ENCODE results near the gene COL11A2. TPM values are rescaled to one million over a fixed set of nuclear protein-coding genes. Genes with fewer than 3 reads are reported as not detected.

The COL11A2 gene
- total RNA-seq, 1 donor from 2014 or later, result 0.59 TPM

GRCh38 chr6:33206864-33207551 is 14.7 kb upstream of the COL11A2 start:
- intact Hi-C loops (cut with micrococcal nuclease), result loop anchor here (5.0 kb wide), 1 partner anchor 205 kb away; the partner anchor contains the start of gene PHF1

GRCh38 chr6:33206027-33206863 is 14.0 kb upstream of the COL11A2 start:
- intact Hi-C loops (cut with micrococcal nuclease), result loop anchor here (5.0 kb wide), 1 partner anchor 206 kb away; the partner anchor contains the start of gene PHF1

DNA sequence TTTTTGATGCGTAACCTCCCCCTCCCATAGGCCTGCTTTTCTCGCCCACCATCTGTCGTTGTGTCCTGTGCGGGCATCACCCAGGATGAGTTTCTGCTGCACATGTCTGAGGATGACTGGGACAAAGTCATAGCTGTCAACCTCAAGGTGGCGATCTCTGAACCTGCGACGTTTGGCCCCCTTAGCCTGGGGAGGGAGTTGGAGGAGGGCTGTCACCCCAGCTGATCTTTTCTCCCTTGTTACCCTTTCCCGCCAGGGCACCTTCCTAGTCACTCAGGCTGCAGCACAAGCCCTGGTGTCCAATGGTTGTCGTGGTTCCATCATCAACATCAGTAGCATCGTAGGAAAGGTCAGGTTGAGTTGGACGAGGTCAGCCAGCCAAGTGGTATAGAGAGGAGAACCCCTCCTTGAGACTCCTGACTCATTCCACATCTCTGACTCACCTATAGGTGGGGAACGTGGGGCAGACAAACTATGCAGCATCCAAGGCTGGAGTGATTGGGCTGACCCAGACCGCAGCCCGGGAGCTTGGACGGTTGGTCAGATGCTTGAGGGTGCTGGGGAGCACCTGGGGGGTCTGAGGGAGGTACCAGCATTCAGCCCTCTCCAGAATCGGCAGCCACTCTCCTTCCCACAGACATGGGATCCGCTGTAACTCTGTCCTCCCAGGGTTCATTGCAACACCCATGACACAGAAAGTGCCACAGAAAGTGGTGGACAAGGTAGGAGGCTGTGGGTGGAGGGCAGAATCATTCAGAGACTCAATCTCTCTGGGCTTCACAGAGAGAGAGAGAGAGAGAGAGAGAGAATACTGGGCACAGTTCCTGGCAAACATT is 13.1 kb upstream of the COL11A2 start:
- intact Hi-C loops (cut with micrococcal nuclease), result loop anchor here (5.0 kb wide), 1 partner anchor 207 kb away; the partner anchor contains the start of gene PHF1

GRCh38 chr6:33204415-33205190 is 12.3 kb upstream of the COL11A2 start, which contains the start of gene HSD17B8:
Gene HSD17B8, plus strand, starts transcription at chr6:33204655. Its CDS starts 14 bp downstream, at chr6:33204669.
- intact Hi-C loops (cut with micrococcal nuclease), result loop anchor here (5.0 kb wide), 2 partner anchors 108 to 208 kb away; partner anchors contain the start of genes PHF1 and TAPBP

DNA sequence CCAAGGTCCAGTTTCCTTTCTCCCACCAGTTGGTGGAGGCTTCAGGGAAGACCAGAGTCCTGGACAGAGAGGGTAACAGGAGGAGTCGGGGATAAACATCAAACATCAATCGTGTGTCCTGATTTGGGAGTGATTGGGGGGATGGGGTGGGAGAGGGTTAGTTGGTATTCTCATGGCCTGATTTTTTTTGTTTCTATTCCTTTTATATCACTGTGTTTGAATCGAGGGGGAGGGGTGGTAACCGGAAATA is 11.8 kb upstream of the COL11A2 start:
- intact Hi-C loops (cut with micrococcal nuclease), result loop anchor here (5.0 kb wide), 1 partner anchor 108 kb away; the partner anchor contains the start of gene TAPBP

GRCh38 chr6:33203443-33204164 is 11.3 kb upstream of the COL11A2 start:
- intact Hi-C loops (cut with micrococcal nuclease), result loop anchor here (5.0 kb wide), 1 partner anchor 109 kb away; the partner anchor contains the start of gene TAPBP

GRCh38 chr6:33202799-33203198 is 10.5 kb upstream of the COL11A2 start:
- intact Hi-C loops (cut with micrococcal nuclease), result loop anchor here (5.0 kb wide), 1 partner anchor 110 kb away; the partner anchor contains the start of gene TAPBP

GRCh38 chr6:33201935-33202334 is 9.7 kb upstream of the COL11A2 start:
- intact Hi-C loops (cut with micrococcal nuclease), result loop anchor here (2.0 to 5.0 kb wide), 2 partner anchors 110 to 349 kb away; partner anchors contain the start of genes TAP1 and TAPBP

DNA sequence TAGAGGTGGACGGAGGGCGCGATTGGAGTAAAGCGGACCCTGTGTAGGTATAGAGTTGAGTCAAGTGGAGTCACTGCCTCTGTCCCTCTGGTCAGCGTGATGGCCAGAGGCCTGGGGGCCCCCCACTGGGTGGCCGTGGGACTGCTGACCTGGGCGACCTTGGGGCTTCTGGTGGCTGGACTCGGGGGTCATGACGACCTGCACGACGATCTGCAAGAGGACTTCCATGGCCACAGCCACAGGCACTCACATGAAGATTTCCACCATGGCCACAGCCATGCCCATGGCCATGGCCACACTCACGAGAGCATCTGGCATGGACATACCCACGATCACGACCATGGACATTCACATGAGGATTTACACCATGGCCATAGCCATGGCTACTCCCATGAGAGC is 8.9 kb upstream of the COL11A2 start:
- intact Hi-C loops (cut with micrococcal nuclease), result loop anchor here (2.0 to 5.0 kb wide), 2 partner anchors 111 to 348 kb away; partner anchors contain the start of genes TAP1 and TAPBP

GRCh38 chr6:33200219-33201146 is 8.2 kb upstream of the COL11A2 start, which contains the start of the genes RXRB and SLC39A7:
Gene RXRB, minus strand, starts transcription at chr6:33200665. Its CDS starts 189 bp downstream, at chr6:33200476.
Gene SLC39A7, plus strand, starts transcription at chr6:33200867. Its CDS starts 379 bp downstream, at chr6:33201246.
- intact Hi-C loops (cut with micrococcal nuclease), result loop anchor here (1.0 to 5.0 kb wide), 7 partner anchors 8 to 348 kb away; partner anchors contain the start of genes BRD2, RING1, TAP1 and TAPBP

GRCh38 chr6:33199687-33200218 is 7.5 kb upstream of the COL11A2 start:
- intact Hi-C loops (cut with micrococcal nuclease), result loop anchor here (1.0 to 5.0 kb wide), 8 partner anchors 9 to 347 kb away; partner anchors contain the start of genes BRD2, RING1, TAP1 and TAPBP

DNA sequence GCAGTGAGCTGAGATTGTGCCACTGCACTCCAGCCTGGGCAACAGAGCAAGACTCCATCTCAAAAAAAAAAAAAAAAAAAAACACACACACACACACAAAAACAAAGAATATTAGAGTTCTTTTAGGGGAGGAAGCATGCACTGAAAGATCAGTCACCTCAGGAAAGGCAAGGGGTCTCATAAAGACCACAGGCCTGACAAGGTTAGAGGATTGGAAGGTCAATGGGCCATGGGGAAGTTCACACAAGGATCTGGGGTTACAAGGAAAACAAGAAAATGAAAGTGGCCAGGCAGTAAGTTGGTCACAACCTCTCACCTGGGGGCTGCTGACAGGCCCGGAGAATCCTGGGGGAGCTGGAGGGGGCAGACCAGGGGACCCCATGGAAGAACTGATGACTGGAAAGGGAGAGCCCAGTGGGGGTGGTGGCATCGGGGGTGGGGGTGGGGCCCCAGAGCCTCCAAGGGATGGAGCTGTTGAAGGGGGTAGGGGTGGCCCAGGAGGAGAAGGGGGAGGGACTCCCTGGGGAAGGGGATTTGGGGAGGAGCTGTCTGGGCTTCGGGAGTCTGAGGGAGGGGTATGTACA is 6.7 kb upstream of the COL11A2 start:
- intact Hi-C loops (cut with micrococcal nuclease), result loop anchor here (5.0 kb wide), 1 partner anchor 77 kb away; no protein-coding TSS in a partner anchor

DNA sequence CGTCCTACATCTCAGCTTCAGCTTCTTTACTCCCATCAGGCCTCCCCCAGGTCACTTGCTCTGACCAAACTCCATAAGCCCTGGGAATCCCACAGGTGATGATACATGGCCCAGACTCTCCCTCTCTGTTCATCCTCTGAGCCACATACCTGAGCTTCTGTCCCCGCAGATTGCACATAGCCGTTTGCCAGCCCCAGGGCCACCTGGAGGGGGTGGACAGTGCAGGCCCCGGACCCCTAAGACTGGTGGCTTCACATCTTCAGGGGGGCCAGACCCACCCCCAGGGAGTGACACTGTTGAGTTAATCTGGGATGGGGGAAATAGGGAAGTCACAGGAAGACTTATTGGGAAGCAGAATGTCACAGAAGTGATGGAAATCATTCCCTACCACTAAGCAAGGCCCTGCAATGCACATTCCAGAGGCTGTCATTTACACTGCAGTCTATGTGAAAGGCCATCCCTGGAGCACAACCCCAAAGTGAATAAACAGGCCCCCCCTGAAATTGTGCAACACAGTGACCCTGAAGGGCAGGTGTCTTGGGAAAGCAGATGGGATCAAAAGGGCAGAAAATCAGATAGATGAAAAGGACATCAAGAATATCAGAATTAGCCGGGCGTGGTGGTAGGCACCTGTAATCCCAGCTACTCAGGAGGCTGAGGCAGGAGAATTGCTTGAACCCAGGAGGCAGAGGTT is 6.0 kb upstream of the COL11A2 start:
- intact Hi-C loops (cut with micrococcal nuclease), result loop anchor here (5.0 kb wide), 1 partner anchor 76 kb away; no protein-coding TSS in a partner anchor

DNA sequence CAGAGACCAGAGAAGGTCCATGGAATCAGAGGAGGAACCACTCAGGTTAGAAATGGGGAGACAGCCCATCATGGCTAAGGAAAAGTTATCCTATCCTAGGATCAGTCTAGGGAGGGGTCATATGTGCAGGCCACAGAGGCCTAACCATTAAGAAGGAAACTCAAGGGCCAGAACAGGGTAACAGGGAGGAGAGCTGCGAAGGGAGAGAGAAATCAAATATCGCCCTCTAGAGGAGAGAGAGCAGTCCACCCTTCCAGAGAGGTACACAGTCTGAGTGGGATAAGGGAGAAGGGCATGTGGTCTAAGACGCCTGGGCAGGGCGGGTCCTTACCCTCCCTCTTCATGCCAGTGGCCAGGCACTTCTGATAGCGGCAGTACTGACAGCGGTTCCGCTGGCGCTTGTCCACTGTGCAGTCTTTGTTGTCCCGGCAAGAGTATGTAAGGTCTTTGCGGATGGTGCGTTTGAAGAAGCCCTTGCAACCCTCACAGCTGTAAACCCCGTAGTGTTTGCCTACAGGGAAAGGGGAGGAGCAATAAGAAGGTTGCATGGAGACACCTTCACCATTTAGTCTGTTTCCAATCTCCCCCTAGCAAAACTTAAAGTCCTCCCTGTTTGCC is 5.3 kb upstream of the COL11A2 start:
- intact Hi-C loops (cut with micrococcal nuclease), result loop anchor here (1.0 to 5.0 kb wide), 2 partner anchors 36 to 75 kb away; no protein-coding TSS in a partner anchor

- intact Hi-C loops (cut with micrococcal nuclease), result loop anchor here (5.0 kb wide), 1 partner anchor 73 kb away; no protein-coding TSS in a partner anchor
Measured at GRCh38 chr6:33195304-33196165, 3.3 kb upstream of the COL11A2 start.

Data from T-helper 2 cell treated with Interferon-gamma antibody and Interleukin-4, amounts not matched to agents 100 ng/mL and 5 ng/mL, for 36 hours (primary cell).